TTC549 (cell line): ENCODE measurements around the gene USP13.

Source experiments
- FAIRE-seq: peaks from 2 replicates; lab custom pipeline; 2012; peaks lifted over from hg19 to GRCh38; lab: Jason Lieb, UNC

The USP13 gene

DNA sequence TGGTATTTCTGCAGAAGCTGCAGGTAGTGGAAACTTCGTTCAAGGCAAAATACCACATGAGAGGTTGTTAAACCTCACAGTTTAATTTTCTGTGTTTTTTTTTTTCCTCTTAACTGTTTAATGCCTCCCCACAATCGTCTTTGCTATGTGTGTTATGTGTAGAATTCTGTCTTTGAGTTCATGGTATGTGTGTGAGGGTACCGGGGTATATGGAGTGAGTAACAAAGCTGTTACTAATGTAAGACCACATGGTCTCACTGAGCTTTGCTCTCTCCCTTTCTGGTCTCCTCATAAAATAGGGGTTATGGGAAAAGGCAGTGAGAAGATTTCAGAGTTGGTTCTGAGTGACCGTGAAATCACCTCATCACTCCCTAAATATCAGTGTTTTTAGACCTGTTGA lies 143.6 kb downstream of the USP13 start:
- FAIRE-seq = no peak

DNA sequence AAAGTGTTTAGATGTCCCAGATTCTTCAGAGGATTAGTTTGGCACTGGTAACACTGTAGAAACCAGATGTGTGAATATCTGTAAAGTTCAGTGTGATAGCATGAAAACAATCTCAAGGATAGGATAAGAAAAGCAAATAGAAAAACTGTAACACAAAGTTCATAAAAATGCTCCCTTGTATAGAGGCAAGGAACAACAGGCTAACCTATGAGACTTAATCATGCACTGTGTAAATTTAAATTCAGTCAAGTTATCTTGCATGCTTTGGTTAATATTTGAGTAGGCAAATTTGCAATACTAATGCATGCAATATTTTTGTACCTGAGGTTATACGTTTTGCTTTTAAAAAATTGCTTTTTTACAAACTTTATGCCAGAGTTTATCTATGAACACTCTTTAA lies 144.4 kb downstream of the USP13 start:
- no peak for FAIRE-seq

DNA sequence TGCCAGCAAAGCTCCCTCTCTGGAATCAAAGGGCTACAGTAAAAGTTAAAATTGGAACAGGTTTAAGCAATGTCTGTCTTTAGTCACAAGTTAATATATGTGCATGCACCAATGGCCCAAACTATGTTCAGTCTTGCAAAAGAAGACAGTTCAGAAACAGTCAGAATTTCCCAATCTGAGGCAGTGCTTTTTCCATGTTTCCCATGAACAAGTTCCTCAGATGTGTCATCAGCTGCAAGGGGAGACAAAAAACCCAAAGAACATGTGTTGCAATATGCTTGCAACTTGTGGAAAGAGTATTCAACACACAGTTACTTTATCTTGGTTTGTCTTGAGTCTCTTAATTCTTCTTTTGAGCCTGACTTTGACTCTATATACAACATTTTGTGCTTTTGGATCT lies 148.4 kb downstream of the USP13 start:
- no peak for FAIRE-seq

DNA sequence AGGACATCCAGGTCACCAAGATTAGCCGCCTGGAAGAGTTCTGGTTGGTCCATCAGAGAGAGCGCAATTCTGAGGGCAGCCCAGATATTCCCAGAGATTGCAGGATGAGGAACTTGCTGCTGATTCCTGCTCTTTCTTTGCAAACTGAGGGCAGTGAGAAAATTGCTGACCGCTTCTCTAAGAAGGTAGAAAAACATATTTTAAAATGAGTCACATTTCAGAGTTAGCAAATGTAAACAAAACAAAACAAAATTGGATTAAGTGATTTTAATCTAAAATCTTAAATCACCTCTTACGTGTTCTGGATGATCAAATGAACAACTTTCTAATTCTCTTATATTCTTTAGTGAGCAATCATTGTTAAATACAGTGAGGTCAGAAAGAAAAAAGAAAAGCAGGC lies 149.0 kb downstream of the USP13 start:
- no peak for FAIRE-seq

DNA sequence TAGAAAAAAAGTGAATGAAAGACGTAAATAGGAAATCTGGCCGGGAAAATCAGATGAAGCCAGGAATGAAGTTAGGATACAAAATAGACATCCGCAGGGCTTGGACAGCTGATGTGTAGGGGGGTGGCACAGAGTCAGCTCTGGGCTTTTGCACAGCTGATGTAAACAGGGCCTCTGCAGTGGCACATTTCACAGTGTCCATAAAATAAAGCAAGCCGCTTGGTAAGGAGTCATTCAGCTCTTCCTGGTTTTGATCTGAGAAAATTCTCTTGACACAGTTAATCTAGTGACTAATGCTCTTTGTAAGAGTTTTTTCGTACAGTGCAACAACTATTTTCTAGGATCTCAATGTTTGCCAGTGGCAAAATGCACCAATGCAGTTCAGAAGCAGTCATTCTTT lies 153.3 kb downstream of the USP13 start:
- no peak for FAIRE-seq

DNA sequence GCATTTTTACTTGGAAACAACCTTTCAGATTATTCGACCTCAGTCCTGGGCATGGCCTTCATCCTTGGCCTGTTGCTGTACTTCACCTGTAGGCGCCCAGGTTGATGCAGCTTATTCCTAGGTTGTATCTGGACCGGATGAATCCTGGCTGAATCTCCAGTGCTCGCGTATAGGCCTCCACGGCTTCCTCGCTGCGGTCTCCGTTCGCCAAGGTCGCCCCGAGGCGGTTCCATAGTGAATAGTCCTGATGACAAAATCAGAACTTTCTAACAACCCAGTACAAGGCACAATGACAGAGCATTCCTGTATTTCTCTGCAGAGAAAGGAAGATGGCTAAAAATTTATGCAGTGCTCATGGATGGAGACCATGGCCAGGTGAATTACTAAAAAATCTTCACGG lies 154.7 kb downstream of the USP13 start:
- no peak for FAIRE-seq

DNA sequence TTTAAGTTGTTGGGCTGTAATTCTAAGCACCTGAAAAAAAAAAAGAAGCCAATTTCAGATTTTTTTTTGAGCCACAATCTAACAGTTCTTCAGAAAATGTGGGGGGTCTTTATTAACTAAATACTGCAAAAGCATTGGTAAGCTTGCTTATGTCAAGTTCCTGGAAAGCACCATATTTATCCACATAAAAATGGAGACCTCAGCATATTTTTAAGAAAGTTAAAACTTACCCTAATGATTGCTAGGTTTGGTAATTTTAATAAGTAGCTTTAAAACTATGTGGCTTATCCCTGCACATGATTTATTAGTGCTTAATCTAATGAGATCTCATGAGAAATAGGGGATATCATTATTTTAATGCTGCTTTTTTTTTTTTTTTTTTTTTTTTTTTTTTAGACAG lies 156.8 kb downstream of the USP13 start:
- no peak for FAIRE-seq

DNA sequence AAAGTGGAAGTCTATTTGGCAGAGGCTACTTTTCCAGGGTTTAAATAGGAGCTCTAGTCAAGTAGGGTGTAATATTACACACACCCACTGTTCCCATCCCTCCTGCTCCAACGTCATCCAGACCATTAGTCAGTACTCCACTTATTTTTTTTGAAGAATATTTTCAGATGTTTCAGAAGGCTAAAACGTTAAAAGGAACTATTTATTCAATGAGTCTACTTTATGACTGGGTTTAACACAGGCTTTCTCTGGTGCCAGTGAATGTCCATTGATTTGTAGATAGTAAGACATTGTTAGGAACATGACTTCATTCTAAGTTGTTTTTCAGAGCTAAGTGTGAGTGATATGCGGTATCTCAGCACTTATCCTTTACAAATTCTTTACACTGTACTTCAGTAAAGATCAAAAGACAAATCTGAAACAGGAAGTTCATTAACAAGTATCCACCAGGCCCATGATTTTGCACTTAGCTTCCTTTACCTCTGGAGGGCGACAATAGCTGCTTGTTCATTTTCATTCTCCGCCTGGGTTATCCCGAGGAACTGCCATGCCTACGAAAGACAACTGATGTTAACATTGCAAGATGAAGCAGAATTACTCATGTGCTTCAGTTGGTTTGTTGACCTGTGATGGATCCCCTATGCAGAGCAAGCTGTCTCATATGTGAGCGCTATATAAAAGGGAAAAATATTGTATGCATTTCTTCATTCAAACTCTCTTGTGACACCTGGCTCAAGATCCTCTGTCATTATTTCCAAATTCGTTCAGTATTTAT lies 158.7 kb downstream of the USP13 start:
- peak; percentile 85 for FAIRE-seq

DNA sequence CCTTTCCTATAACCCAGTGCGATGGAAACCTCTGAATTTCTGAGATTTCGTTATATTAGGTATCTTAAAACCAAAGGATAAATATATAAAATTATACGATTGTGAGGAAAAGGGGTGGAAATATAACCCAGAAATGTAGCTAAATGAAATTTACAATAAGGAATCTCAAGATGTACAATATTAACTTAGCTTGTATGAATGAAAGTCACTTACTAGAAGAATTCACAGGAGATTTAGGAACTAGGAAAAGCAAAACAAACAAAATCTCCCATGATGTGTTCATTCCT lies 159.2 kb downstream of the USP13 start:
- no peak for FAIRE-seq

DNA sequence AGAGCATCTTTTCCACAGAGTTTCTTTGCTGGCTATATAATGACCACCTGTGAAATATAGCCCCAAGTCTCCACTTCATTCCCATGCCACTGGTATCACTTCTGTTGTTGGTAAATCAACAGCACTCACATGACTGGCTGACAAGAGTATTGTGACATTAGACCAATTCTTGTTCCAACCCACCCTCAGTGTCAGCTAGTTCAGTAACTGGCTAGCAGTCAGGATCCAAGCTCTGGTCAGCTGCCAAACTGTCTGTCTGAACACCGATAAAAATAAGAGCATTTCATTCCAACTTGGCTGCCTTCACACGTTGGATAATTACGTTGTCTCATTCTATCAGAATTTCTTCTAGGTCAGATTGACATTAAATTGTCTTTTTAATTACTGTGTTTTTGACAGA lies 166.5 kb downstream of the USP13 start:
- FAIRE-seq = no peak

DNA sequence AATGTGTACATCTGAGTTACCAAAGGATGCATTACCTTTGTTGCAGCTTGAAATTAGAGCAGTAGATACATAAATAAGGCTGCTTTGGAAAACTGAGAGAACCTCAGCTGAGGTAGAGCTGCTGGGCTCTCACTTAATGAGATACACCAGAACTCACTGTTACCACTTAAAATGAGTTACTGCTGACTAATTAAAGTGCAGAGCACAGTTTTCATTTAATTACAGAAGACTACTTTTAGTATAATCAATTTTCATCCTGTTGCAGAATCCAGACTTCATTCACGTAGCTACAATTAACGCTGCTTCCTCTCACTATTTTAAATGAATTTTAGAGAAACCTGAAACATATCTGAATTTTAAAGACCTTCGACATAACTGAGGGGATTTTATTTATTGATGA lies 169.5 kb downstream of the USP13 start:
- FAIRE-seq = no peak

DNA sequence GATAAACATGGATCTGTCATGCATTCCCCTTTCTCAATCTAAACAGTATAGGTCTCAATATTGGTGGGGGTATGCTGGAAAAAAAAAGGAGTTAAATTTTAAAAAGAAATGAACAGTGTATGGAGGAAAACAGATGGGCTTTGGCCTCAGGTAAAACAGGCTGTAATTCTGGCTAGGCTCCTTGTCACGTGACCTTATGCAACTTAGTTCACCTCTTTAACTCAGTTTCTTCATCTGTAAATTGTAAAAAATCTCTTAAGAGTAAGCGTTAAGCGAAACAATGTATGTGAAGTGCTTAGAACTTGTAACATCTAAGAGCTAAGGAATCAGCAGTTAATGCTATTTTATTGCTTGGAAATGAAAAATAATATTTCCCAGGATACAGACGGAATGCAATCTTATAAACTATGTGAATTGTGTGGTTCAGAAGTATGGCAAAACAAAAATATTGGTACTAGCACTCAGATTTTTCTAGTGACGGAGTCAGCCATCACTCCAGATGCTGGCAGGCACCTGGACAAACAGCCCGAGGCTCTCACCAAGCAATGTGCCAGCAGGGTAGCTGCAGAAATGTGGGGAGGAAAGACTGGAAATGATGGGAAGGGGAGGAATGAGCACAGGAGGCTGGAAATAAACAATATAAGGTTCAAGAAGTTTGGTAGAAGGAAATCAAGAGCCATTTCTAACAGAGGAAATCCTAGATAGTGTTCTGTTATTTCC lies 172.8 kb downstream of the USP13 start:
- no peak for FAIRE-seq

DNA sequence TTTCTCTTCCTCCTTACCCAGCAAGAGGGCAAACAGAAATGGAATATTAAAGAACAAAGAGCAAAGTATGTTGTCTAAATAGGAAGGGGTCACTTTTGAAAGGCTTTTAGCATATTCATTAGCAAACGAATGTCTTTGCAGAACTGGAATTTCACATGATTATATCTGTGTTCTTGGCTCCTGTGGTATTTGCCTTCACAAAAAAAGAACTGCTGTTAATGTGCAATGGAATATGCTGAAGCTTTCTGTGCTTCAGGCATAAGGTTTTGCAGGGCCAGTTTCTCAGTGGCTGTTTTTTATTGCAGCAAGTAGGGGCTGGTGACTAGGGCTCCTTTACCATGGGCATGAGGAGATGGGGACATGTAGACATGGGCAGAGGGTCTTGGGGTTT lies 173.4 kb downstream of the USP13 start:
- FAIRE-seq = no peak

DNA sequence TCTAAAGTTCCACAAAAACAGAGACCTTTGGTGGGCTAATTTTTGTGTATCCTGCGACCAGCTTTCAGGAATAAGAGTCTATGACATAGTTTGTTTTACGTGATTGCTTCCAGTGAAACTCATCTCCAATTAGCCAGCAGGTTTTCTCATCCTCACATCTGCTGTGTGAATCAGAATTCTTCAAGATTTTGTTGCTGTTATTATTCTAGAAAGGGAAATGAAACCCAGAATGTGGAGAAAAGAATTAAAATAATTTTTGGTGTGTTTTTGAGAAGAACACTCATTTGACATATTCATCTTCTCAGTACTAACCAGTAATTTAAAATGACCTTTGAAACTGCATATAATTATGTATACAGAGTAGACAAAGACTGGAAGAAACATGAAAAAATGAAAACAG lies 175.9 kb downstream of the USP13 start:
- FAIRE-seq = no peak

DNA sequence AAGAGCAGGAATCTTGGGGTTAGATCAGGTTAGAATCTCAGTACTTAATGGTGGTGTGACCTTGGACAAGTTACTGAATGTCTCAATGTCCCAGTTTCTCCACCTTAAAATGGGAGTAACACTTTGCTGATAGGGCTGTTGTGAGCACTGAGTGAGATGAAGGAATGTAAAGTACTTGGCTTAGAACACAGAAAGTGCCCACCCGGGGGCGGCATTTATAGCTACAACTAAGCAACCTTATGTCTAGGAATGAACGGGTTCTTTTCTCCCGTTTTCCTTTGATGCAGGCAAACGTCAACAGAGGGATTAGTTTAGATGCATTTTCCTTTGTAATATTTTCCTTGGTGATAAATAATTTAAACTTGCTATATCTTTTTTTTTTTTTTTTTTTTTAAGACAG lies 176.6 kb downstream of the USP13 start:
- no peak for FAIRE-seq

DNA sequence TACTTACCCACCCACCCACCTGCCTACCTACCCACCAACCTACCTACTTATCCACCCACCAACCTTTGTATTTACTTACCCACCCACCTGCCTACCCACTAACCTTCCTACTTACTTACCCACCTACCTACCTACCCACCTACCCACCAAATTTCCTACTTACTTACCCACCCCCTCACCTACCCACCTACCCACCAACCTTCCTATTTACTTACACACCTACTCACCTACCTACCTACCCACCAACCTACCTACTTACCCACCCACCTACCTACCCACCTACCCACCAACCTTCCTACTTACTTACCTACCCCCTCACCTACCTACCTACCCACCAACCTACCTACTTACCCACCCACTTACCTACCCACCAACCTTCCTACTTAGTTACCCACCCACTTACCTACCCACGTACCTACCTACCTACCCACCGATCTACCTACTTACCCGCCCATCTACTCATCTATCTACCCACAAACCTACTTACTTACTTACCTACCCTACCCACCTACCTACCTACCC lies 179.6 kb downstream of the USP13 start:
- FAIRE-seq = no peak

DNA sequence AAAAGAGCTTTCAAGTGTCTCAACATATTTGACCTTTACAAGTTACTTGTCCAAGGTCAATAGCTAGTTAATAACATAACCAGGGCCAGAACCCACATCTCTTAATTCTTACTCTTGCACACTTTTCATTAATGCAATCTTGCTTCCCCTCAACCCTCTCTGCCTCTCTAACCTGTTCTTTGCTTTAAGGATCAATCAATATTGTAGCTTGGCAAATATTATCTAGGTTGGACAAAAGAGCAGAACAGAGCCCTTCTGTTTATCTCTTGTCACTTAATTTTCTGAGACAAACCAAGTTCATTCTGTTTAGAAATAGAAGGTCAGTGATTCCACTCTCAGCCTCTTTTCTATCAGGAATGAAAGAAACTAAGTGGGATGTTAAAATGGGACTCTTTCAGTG lies 180.5 kb downstream of the USP13 start:
- FAIRE-seq = no peak

DNA sequence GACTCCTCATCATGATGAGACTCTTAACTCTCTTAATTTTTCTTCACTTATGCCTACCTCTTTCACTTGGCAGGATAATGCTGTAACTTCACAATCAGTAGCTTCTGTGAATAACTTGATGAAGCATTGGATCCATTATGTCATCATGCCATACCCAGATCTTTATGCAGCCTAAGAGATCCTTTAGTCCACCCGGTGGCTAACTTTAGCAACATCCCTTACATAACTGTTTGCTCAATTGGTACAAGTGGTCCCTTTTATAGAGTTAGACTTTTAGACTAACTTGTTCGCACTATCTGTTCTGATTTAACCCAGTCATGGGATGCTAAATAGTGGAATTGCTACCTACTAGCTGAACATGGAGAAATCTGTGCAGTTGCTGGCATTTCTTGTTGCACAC lies 184.5 kb downstream of the USP13 start:
- FAIRE-seq = no peak
